Gastrocnemius medialis (tissue), 4 donors: Measurements from ENCODE around the gene ARMC2.

ENCODE experiments used
- POLR2A ChIP-seq, 2 donors: fragments of 450-650 bp; IDR thresholded peaks; one replicate each; pipeline ENCODE4 v1.6.1; 2017; ENCODE audit warnings: antibody characterized with exemption in 2 of 2, mild to moderate bottlenecking in 2 of 2, moderate library complexity in 2 of 2
- TF ChIP-seq, protein P1 (sequence below), 5 experiments: fragments of 450-650 bp in 3 of 5; fragments of 200-600 bp in 2 of 5; sonication (generic) in 2 of 5; IDR thresholded peaks in 4 of 5; conservative IDR thresholded peaks in 1 of 5; 1 replicate in 4 of 5; 2 replicates in 1 of 5; pipeline ENCODE4 v1.5.1; 2016 to 2019; ENCODE audit warnings: antibody characterized with exemption in 5 of 5, mild to moderate bottlenecking in 3 of 5, moderate library complexity in 3 of 5

GRCh38 chr6:108941859-108942258 is 93.6 kb downstream of the ARMC2 start:
- TF ChIP-seq, protein P1, sequence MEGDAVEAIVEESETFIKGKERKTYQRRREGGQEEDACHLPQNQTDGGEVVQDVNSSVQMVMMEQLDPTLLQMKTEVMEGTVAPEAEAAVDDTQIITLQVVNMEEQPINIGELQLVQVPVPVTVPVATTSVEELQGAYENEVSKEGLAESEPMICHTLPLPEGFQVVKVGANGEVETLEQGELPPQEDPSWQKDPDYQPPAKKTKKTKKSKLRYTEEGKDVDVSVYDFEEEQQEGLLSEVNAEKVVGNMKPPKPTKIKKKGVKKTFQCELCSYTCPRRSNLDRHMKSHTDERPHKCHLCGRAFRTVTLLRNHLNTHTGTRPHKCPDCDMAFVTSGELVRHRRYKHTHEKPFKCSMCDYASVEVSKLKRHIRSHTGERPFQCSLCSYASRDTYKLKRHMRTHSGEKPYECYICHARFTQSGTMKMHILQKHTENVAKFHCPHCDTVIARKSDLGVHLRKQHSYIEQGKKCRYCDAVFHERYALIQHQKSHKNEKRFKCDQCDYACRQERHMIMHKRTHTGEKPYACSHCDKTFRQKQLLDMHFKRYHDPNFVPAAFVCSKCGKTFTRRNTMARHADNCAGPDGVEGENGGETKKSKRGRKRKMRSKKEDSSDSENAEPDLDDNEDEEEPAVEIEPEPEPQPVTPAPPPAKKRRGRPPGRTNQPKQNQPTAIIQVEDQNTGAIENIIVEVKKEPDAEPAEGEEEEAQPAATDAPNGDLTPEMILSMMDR (IDR thresholded peaks at IDR 0.05 in 4 of 5, conservative IDR thresholded peaks at IDR 0.05 in 1 of 5): no peak
- no peak for TF ChIP-seq POLR2A (IDR thresholded peaks at IDR 0.05)
